GM21381 (cell line): ENCODE results near the gene PIPOX.
"Not testable (repeated sequence)": the region's sequence is repeated elsewhere in the genome, so short reads cannot be mapped to it uniquely, and the experiment has no call there.

Source experiments
- ATAC-seq: cut with Tn5 transposase; IDR thresholded peaks from one replicate; pipeline ENCODE4 v1.9.1; 2021; ENCODE audit warnings: mild to moderate bottlenecking, moderate library complexity; ENCODE audit not compliant: unreplicated experiment

The PIPOX gene

GRCh38 chr17:29073520-29073919 lies 30.6 kb downstream of the PIPOX start:
- ATAC-seq = no peak

GRCh38 chr17:29074488-29074887 lies 31.5 kb downstream of the PIPOX start:
- ATAC-seq = no peak

- no peak for ATAC-seq
These were observed 33.1 kb downstream of the PIPOX start for GRCh38 chr17:29076087-29076486.

GRCh38 chr17:29076722-29077121 lies 33.8 kb downstream of the PIPOX start:
- no peak for ATAC-seq

- ATAC-seq = no peak
These were observed 34.4 kb downstream of the PIPOX start for GRCh38 chr17:29077320-29077719.

- ATAC-seq = no peak
These were observed 35.5 kb downstream of the PIPOX start for GRCh38 chr17:29078183-29079045.

GRCh38 chr17:29079433-29079832 lies 36.5 kb downstream of the PIPOX start:
- ATAC-seq = no peak

- ATAC-seq = no peak
These were observed 36.9 kb downstream of the PIPOX start for GRCh38 chr17:29079887-29080286.

GRCh38 chr17:29080323-29080722 lies 37.4 kb downstream of the PIPOX start:
- ATAC-seq = no peak

- no peak for ATAC-seq
These were observed 38.0 kb downstream of the PIPOX start for GRCh38 chr17:29080965-29081364.

- ATAC-seq = no peak
These were observed 41.7 kb downstream of the PIPOX start for GRCh38 chr17:29084541-29085146.

GRCh38 chr17:29085223-29085622 lies 42.3 kb downstream of the PIPOX start:
- no peak for ATAC-seq

GRCh38 chr17:29086628-29087332 lies 43.8 kb downstream of the PIPOX start:
- no peak for ATAC-seq

GRCh38 chr17:29088782-29089181 lies 45.8 kb downstream of the PIPOX start:
- not testable (repeated sequence) for ATAC-seq

- ATAC-seq = no peak
These were observed 46.7 kb downstream of the PIPOX start for GRCh38 chr17:29089601-29090044.

GRCh38 chr17:29090108-29090507 lies 47.2 kb downstream of the PIPOX start:
- no peak for ATAC-seq

GRCh38 chr17:29090750-29091605 lies 48.0 kb downstream of the PIPOX start:
- ATAC-seq = no peak

- no peak for ATAC-seq
These were observed 48.8 kb downstream of the PIPOX start for GRCh38 chr17:29091606-29092289.

- ATAC-seq = no peak
These were observed 50.3 kb downstream of the PIPOX start for GRCh38 chr17:29093090-29093871.
